Adrenal gland (tissue), 12 donors: ENCODE results near the gene KLHL29. TPM values are rescaled to one million over a fixed set of nuclear protein-coding genes. Genes with fewer than 3 reads are reported as not detected.

Source experiments
- DNase-seq, 7 donors: peaks; one replicate each; pipeline ENCODE4 v3.0.0-alpha.2; 2019 to 2020
- H3K27ac ChIP-seq, 5 donors: fragments of 200-600 bp; sonication (generic) in 4 of 5; 1 replicate in 3 of 5; 2 replicates in 2 of 5; pipeline versions ENCODE4 v1.5.1 to v1.8.0; 2016 to 2020; ENCODE audit warnings: mild to moderate bottlenecking in 1 of 5
- H3K27me3 ChIP-seq: fragments of 200-600 bp; 2 replicates; pipeline ENCODE4 v1.8.0; 2021
- H3K36me3 ChIP-seq, 2 donors: fragments of 200-600 bp; replicated peaks in 1 of 2; 1 replicate in 1 of 2; 2 replicates in 1 of 2; pipeline versions ENCODE4 v1.5.1 to v1.8.0; 2018 to 2022
- H3K4me1 ChIP-seq, 2 donors: fragments of 200-600 bp; replicated peaks in 1 of 2; 1 replicate in 1 of 2; 2 replicates in 1 of 2; pipeline versions ENCODE4 v1.5.1 to v1.8.0; 2018 to 2021
- H3K4me3 ChIP-seq, 4 donors: fragments of 200-600 bp; sonication (generic) in 3 of 4; one replicate each; pipeline ENCODE4 v1.5.1; 2016 to 2018
- H3K9me3 ChIP-seq, 3 donors: fragments of 200-600 bp; sonication (generic) in 1 of 3; replicated peaks in 1 of 3; 1 replicate in 2 of 3; 2 replicates in 1 of 3; pipeline versions ENCODE4 v1.5.1 to v1.8.0; 2016 to 2021
- CTCF ChIP-seq, 6 experiments: fragments of 450-650 bp in 4 of 6; fragments of 200-600 bp in 2 of 6; sonication (generic) in 1 of 6; IDR thresholded peaks; 1 replicate in 5 of 6; 2 replicates in 1 of 6; pipeline versions ENCODE4 v1.5.1 to v1.8.0; 2016 to 2021; ENCODE audit warnings: antibody characterized with exemption in 6 of 6, mild to moderate bottlenecking in 2 of 6, moderate library complexity in 1 of 6
- POLR2A ChIP-seq, 2 donors: fragments of 450-650 bp; IDR thresholded peaks; one replicate each; pipeline ENCODE4 v1.6.1; 2017; ENCODE audit warnings: antibody characterized with exemption in 2 of 2, mild to moderate bottlenecking in 2 of 2, moderate library complexity in 1 of 2
- WGBS, 4 donors: extraction: QIAGEN DNeasy Blood & Tissue Kit in 2 of 4; methylation state at CpG; one replicate each; pipeline versions ENCODE4 v1.1.5 to v1.1.7; 2013 to 2017; 5-methylcytosine and 5-hydroxymethylcytosine counted together
- intact Hi-C, 2 donors: fragments of 100-400 bp; cut with DNase I; formaldehyde crosslinking; loops; one replicate each; pipeline versions ENCODE4 v1.14.1 to v1.15.0; 2022 to 2023
- polyA plus RNA-seq, 3 donors: library from polyadenylated mRNA; stranded (reverse); fragments of 200-250 nt in 2 of 3; fragments of 350-450 nt in 1 of 3; fragmentation: Illumina TruSeq in 1 of 3; extraction: RNeasy Lipid Tissue Mini Kit (QIAGEN cat#74804) in 1 of 3; gene quantifications; one replicate each; pipeline ENCODE4 v1.2.3, GENCODE V29; 2013 to 2014
- total RNA-seq, 9 donors: library from RNA; depleted of rRNA in 4 of 9; stranded (reverse); fragments of >200 nt in 4 of 9; fragments of 120-200 nt in 1 of 9; fragmentation: NEBNext Ultra II Directional in 1 of 9; extraction: Animal tissue kit (Norgen Biotek cat#: 25700) in 1 of 9; gene quantifications; one replicate each; pipeline versions ENCODE4 v1.1.0 to v1.2.4, GENCODE V29; 2013 to 2023
- donor health status: healthy with polysubstance abuse.
- donor health status: Bipolar disorder and iron deficiency.
- donor health status: DM: yes; HTN: yes; CAD: no.
- donor health status: DM: no; HTN: no; CAD: no.
- donor health status: DM: no; HTN: no; CAD: no.
- donor health status: DM: yes; HTN: yes; CAD: no.

Gene KLHL29
- total and polyA plus RNA-seq, 12 donors: 1.9 to 24.5 (median 15.7) TPM

GRCh38 chr2:23707096-23707495, 322.1 kb downstream of the KLHL29 start:
- H3K4me3 ChIP-seq: no peak overlapping the region
- H3K4me1 ChIP-seq: peaks cover 11 to 22% of the 10 kb centered on the region in 2 donors
- peak in 1 of 6 experiments; percentile 10 for TF ChIP-seq CTCF (IDR thresholded peaks at IDR 0.05)
- peak in 1 of 2 donors; percentile 9 for TF ChIP-seq POLR2A (IDR thresholded peaks at IDR 0.05)
- intact Hi-C loops: no loop called here
- H3K27me3 ChIP-seq: no peaks in the 10 kb centered on the region
- H3K9me3 ChIP-seq: no peaks in the 10 kb centered on the region
- peak in 2 of 7 donors; percentile 32 to 52 for DNase-seq
- WGBS, 4 donors: 39 to 52% (median 40%) methylated on average over 9 of the region's 9 CpGs
- peak overlapping the region; percentile 28 to 86 (median 66) for H3K27ac ChIP-seq
- peaks cover 0 to 19% of the 10 kb centered on the region in 2 donors for H3K36me3 ChIP-seq

GRCh38 chr2:23708771-23709170, 323.8 kb downstream of the KLHL29 start:
- H3K9me3 ChIP-seq: no peaks in the 10 kb centered on the region
- H3K4me3 ChIP-seq: no peak overlapping the region
- TF ChIP-seq CTCF (IDR thresholded peaks at IDR 0.05): no peak
- no peak for TF ChIP-seq POLR2A (IDR thresholded peaks at IDR 0.05)
- H3K36me3 ChIP-seq: peaks cover 0 to 13% of the 10 kb centered on the region in 2 donors
- no peak for DNase-seq
- peaks cover 11 to 31% of the 10 kb centered on the region in 2 donors for H3K4me1 ChIP-seq
- intact Hi-C loops: no loop called here
- WGBS, 4 donors: 87 to 100% (median 92%) methylated on average over 6 of the region's 6 CpGs
- no peaks in the 10 kb centered on the region for H3K27me3 ChIP-seq
- no peak overlapping the region for H3K27ac ChIP-seq

GRCh38 chr2:23709311-23709710, 324.3 kb downstream of the KLHL29 start:
- intact Hi-C loops: no loop called here

More at GRCh38 chr2:23709311-23709710, 324.3 kb downstream of the KLHL29 start:
- Histone ChIP-seq H3K4me1 (peaks cover 11 to 31% of the 10 kb centered on the region in 2 donors), H3K9me3 (no peaks in the 10 kb centered on the region), H3K4me3 (no peak overlapping the region), H3K27me3 (no peaks in the 10 kb centered on the region), H3K27ac (no peak overlapping the region), H3K36me3 (peaks cover 0 to 13% of the 10 kb centered on the region in 2 donors)
- 97 to 99% (median 99%) methylated on average over 6 to 8 of the region's 8 CpGs for WGBS, 4 donors
- no peak for DNase-seq
- TF ChIP-seq CTCF (IDR thresholded peaks at IDR 0.05): no peak
- no peak for TF ChIP-seq POLR2A (IDR thresholded peaks at IDR 0.05)
